ENCODE results near the gene WDR45.

- no peak for TF ChIP-seq CTCF (conservative IDR thresholded peaks at IDR 0.05; ENCODE audit: low read depth, low read length)
- no peak for TF ChIP-seq CEBPB (IDR thresholded peaks at IDR 0.05; ENCODE audit: low read depth, low read length)
- no peak for TF ChIP-seq POLR2A (IDR thresholded peaks at IDR 0.05; ENCODE audit: low read depth, low read length)
- no peak for TF ChIP-seq MXI1 (IDR thresholded peaks at IDR 0.05; ENCODE audit: borderline replicate concordance, low read depth, low read length)
- no peak for TF ChIP-seq SMC3 (IDR thresholded peaks at IDR 0.05; ENCODE audit: low read depth, low read length)
- no peak for TF ChIP-seq CHD1 (IDR thresholded peaks at IDR 0.05; ENCODE audit: low read depth, low read length)
- TF ChIP-seq RFX5 (IDR thresholded peaks at IDR 0.05; ENCODE audit: low read depth, low read length) = no peak
- no peak for TF ChIP-seq FOS (IDR thresholded peaks at IDR 0.05; ENCODE audit: low read depth, low read length)
- TF ChIP-seq ELK1 (IDR thresholded peaks at IDR 0.05; ENCODE audit: borderline replicate concordance, low read depth, low read length) = no peak
Measured at GRCh38 chrX:49061490-49061889, 18.2 kb downstream of the WDR45 start.

Data from IMR-90 (cell line).